GM21737 (cell line): Measurements from ENCODE around the gene TMEM217.
"Not testable (repeated sequence)": the region's sequence is repeated elsewhere in the genome, so short reads cannot be mapped to it uniquely, and the experiment has no call there.

ENCODE experiments used
- ATAC-seq: cut with Tn5 transposase; IDR thresholded peaks from one replicate; pipeline ENCODE4 v1.9.1; 2021; ENCODE audit warnings: mild to moderate bottlenecking, moderate library complexity; ENCODE audit not compliant: unreplicated experiment

Gene TMEM217

GRCh38 chr6:37218511-37218910, 39.4 kb downstream of the TMEM217 start:
- ATAC-seq: no peak

- ATAC-seq: no peak
Observed at GRCh38 chr6:37218061-37218460, 39.9 kb downstream of the TMEM217 start.

GRCh38 chr6:37212268-37212667, 45.7 kb downstream of the TMEM217 start:
- ATAC-seq: no peak

GRCh38 chr6:37210313-37210968, 47.5 kb downstream of the TMEM217 start:
- ATAC-seq: no peak

GRCh38 chr6:37209461-37210205, 48.3 kb downstream of the TMEM217 start:
- ATAC-seq: no peak

- ATAC-seq: no peak
Observed at GRCh38 chr6:37208793-37209192, 49.2 kb downstream of the TMEM217 start.

- ATAC-seq: peak; percentile 75
Observed at GRCh38 chr6:37207903-37208456, 50.0 kb downstream of the TMEM217 start.

- no peak for ATAC-seq
Observed at GRCh38 chr6:37206622-37207021, 51.3 kb downstream of the TMEM217 start.

- no peak for ATAC-seq
Observed at GRCh38 chr6:37205997-37206340, 52.0 kb downstream of the TMEM217 start.

GRCh38 chr6:37205175-37205996, 52.6 kb downstream of the TMEM217 start:
- no peak for ATAC-seq

- ATAC-seq: no peak
Observed at GRCh38 chr6:37204014-37204751, 53.8 kb downstream of the TMEM217 start.

- ATAC-seq: no peak
Observed at GRCh38 chr6:37202788-37203491, 55.0 kb downstream of the TMEM217 start.

- no peak for ATAC-seq
Observed at GRCh38 chr6:37201726-37202125, 56.2 kb downstream of the TMEM217 start.

GRCh38 chr6:37200085-37200484, 57.9 kb downstream of the TMEM217 start:
- no peak for ATAC-seq

- ATAC-seq: not testable (repeated sequence)
Observed at GRCh38 chr6:37196451-37196850, 61.5 kb downstream of the TMEM217 start.

- ATAC-seq: not testable (repeated sequence)
Observed at GRCh38 chr6:37194886-37195285, 63.1 kb downstream of the TMEM217 start.

GRCh38 chr6:37192666-37193065, 65.3 kb downstream of the TMEM217 start:
- ATAC-seq: no peak

- ATAC-seq: no peak
Observed at GRCh38 chr6:37190159-37190535, 67.8 kb downstream of the TMEM217 start.

GRCh38 chr6:37188962-37189510, 68.9 kb downstream of the TMEM217 start:
- ATAC-seq: no peak
